NCI-H128 (cell line): Measurements from ENCODE around the gene ST8SIA6.
"Not testable (repeated sequence)": the region's sequence is repeated elsewhere in the genome, so short reads cannot be mapped to it uniquely, and the experiment has no call there.

ENCODE experiments used
- DNase-seq: peaks from one replicate; lab custom pipeline; 2025; ENCODE audit not compliant: unreplicated experiment; lab: John Stamatoyannopoulos, UW

Gene ST8SIA6

GRCh38 chr10:17460756-17461155 is 6.4 kb upstream of the ST8SIA6 start:
- no peak for DNase-seq

- DNase-seq = no peak
Measured at GRCh38 chr10:17457083-17457482, 2.7 kb upstream of the ST8SIA6 start.

- no peak for DNase-seq
Measured at GRCh38 chr10:17456032-17456548, 1.7 kb upstream of the ST8SIA6 start.

- DNase-seq = no peak
Measured at GRCh38 chr10:17455015-17455520, 673 bp upstream of the ST8SIA6 start.

- DNase-seq = no peak
Measured at GRCh38 chr10:17453373-17454091, 863 bp downstream of the ST8SIA6 start.

- no peak for DNase-seq
Measured at GRCh38 chr10:17453035-17453372, 1.4 kb downstream of the ST8SIA6 start.

- no peak for DNase-seq
Measured at GRCh38 chr10:17452060-17452841, 2.1 kb downstream of the ST8SIA6 start.

- DNase-seq = no peak
Measured at GRCh38 chr10:17450024-17450423, 4.4 kb downstream of the ST8SIA6 start.

- DNase-seq = no peak
Measured at GRCh38 chr10:17445400-17445998, 8.9 kb downstream of the ST8SIA6 start.

GRCh38 chr10:17444388-17444714 is 10.0 kb downstream of the ST8SIA6 start:
- DNase-seq = no peak

- DNase-seq = no peak
Measured at GRCh38 chr10:17443707-17444387, 10.5 kb downstream of the ST8SIA6 start.

- DNase-seq = no peak
Measured at GRCh38 chr10:17438583-17438982, 15.8 kb downstream of the ST8SIA6 start.

GRCh38 chr10:17436578-17436977 is 17.8 kb downstream of the ST8SIA6 start:
- not testable (repeated sequence) for DNase-seq

- DNase-seq = no peak
Measured at GRCh38 chr10:17435953-17436352, 18.4 kb downstream of the ST8SIA6 start.

- no peak for DNase-seq
Measured at GRCh38 chr10:17435187-17435586, 19.2 kb downstream of the ST8SIA6 start.

GRCh38 chr10:17432723-17433122 is 21.7 kb downstream of the ST8SIA6 start:
- DNase-seq = no peak

GRCh38 chr10:17431871-17432311 is 22.5 kb downstream of the ST8SIA6 start:
- DNase-seq = no peak

GRCh38 chr10:17430647-17431355 is 23.6 kb downstream of the ST8SIA6 start:
- DNase-seq = peak; percentile 3

- no peak for DNase-seq
Measured at GRCh38 chr10:17429490-17429889, 24.9 kb downstream of the ST8SIA6 start.

- DNase-seq = no peak
Measured at GRCh38 chr10:17428351-17429097, 25.9 kb downstream of the ST8SIA6 start.
